Mesenchymal stem cell (in vitro differentiated cells and primary cell): ENCODE measurements around the gene EEA1.
A peak's percentile ranks its signal among the peaks of the same experiment; 100 is the strongest.

ENCODE experiments used
- DNase-seq: peaks from one replicate; pipeline ENCODE4 v3.0.0-alpha.2; 2013
- H2AFZ ChIP-seq: one replicate; pipeline ENCODE4 v1.6.1; 2013; ENCODE audit warnings: low read depth, mild to moderate bottlenecking, control low read depth, inconsistent platforms, low read length, moderate library complexity
- H2AK5ac ChIP-seq: 2 replicates; pipeline ENCODE4 v1.6.1; 2013; ENCODE audit warnings: low read length, moderate library complexity, mild to moderate bottlenecking, inconsistent platforms; ENCODE audit not compliant: severe bottlenecking
- H2BK120ac ChIP-seq: one replicate; pipeline ENCODE4 v1.6.1; 2013; ENCODE audit warnings: low read depth, mild to moderate bottlenecking, inconsistent platforms, low read length, moderate library complexity
- H2BK12ac ChIP-seq, 2 experiments: one replicate each; pipeline ENCODE4 v1.6.1; 2013; ENCODE audit warnings: inconsistent platforms in 2 of 2, low read length in 2 of 2, mild to moderate bottlenecking in 2 of 2, moderate library complexity in 2 of 2, control low read depth in 1 of 2
- H2BK15ac ChIP-seq: one replicate; pipeline ENCODE4 v1.6.1; 2013; ENCODE audit warnings: mild to moderate bottlenecking, low read depth, inconsistent platforms; ENCODE audit not compliant: poor library complexity, severe bottlenecking
- H2BK5ac ChIP-seq: 2 replicates; pipeline ENCODE4 v1.6.1; 2013; ENCODE audit warnings: low read depth, mild to moderate bottlenecking, low read length, control low read depth, inconsistent platforms; ENCODE audit not compliant: poor library complexity, severe bottlenecking
- H3K14ac ChIP-seq, 2 experiments: one replicate each; pipeline ENCODE4 v1.6.1; 2013; ENCODE audit warnings: inconsistent platforms in 2 of 2, low read length in 2 of 2, control low read depth in 1 of 2, mild to moderate bottlenecking in 1 of 2, moderate library complexity in 1 of 2
- H3K18ac ChIP-seq, 2 experiments: one replicate each; pipeline ENCODE4 v1.6.1; 2013; ENCODE audit warnings: inconsistent platforms in 2 of 2, low read length in 2 of 2, control low read depth in 1 of 2, low read depth in 1 of 2, mild to moderate bottlenecking in 1 of 2
- H3K23ac ChIP-seq, 2 experiments: one replicate each; pipeline ENCODE4 v1.6.1; 2013; ENCODE audit warnings: inconsistent platforms in 2 of 2, low read length in 2 of 2, mild to moderate bottlenecking in 2 of 2, moderate library complexity in 2 of 2, control low read depth in 1 of 2
- H3K27ac ChIP-seq: 2 replicates; pipeline ENCODE4 v1.5.1; 2013; ENCODE audit warnings: mild to moderate bottlenecking, moderate library complexity, low read length, control low read depth, inconsistent platforms; ENCODE audit not compliant: poor library complexity, severe bottlenecking
- H3K27me3 ChIP-seq, 2 experiments: 2 replicates each; pipeline versions ENCODE4 v1.6.1 to v1.7.0; 2013; ENCODE audit warnings: low read length in 2 of 2, mild to moderate bottlenecking in 2 of 2, moderate library complexity in 2 of 2, control low read depth in 1 of 2, inconsistent platforms in 1 of 2; ENCODE audit not compliant: control insufficient read depth in 1 of 2, insufficient read depth in 1 of 2
- H3K36me3 ChIP-seq, 2 experiments: 2 replicates each; pipeline versions ENCODE4 v1.6.1 to v1.7.0; 2013; ENCODE audit warnings: low read length in 2 of 2, control low read depth in 1 of 2, inconsistent platforms in 1 of 2, low read depth in 1 of 2, mild to moderate bottlenecking in 1 of 2; ENCODE audit not compliant: insufficient read depth in 2 of 2, control insufficient read depth in 1 of 2
- H3K4ac ChIP-seq, 2 experiments: one replicate each; pipeline ENCODE4 v1.6.1; 2013; ENCODE audit warnings: inconsistent platforms in 2 of 2, low read length in 2 of 2, mild to moderate bottlenecking in 2 of 2, moderate library complexity in 2 of 2, control low read depth in 1 of 2, low read depth in 1 of 2
- H3K4me1 ChIP-seq: 2 replicates; pipeline ENCODE4 v1.6.1; 2013; ENCODE audit warnings: low read depth, low read length, control low read depth; ENCODE audit not compliant: control insufficient read depth, insufficient read depth
- H3K4me2 ChIP-seq: 2 replicates; pipeline ENCODE4 v1.6.1; 2013; ENCODE audit warnings: low read length, mild to moderate bottlenecking, inconsistent platforms; ENCODE audit not compliant: poor library complexity, severe bottlenecking
- H3K4me3 ChIP-seq, 2 experiments: 2 replicates each; pipeline versions ENCODE4 v1.5.1 to v1.7.0; 2013; ENCODE audit warnings: low read length in 2 of 2, mild to moderate bottlenecking in 2 of 2, control low read depth in 1 of 2, low read depth in 1 of 2; ENCODE audit not compliant: insufficient read depth in 1 of 2
- H3K79me1 ChIP-seq: replicated peaks from 2 replicates; pipeline ENCODE4 v1.6.1; 2013; ENCODE audit warnings: mild to moderate bottlenecking, control low read depth, low read length, inconsistent platforms; ENCODE audit not compliant: poor library complexity, severe bottlenecking
- H3K9ac ChIP-seq: 2 replicates; pipeline ENCODE4 v1.7.0; 2013; ENCODE audit warnings: mild to moderate bottlenecking, low read length, moderate library complexity
- H3K9me3 ChIP-seq: 2 replicates; pipeline ENCODE4 v1.7.0; 2013; ENCODE audit warnings: mild to moderate bottlenecking, low read length; ENCODE audit not compliant: control insufficient read depth
- H4K8ac ChIP-seq: one replicate; pipeline ENCODE4 v1.6.1; 2013; ENCODE audit warnings: inconsistent platforms, mild to moderate bottlenecking, low read length, moderate library complexity
- H4K91ac ChIP-seq: one replicate; pipeline ENCODE4 v1.6.1; 2013; ENCODE audit warnings: mild to moderate bottlenecking, low read length, inconsistent platforms
- WGBS: methylation state at CpG from one replicate; pipeline ENCODE4 v1.1.7; 2013; ENCODE audit warnings: mixed read lengths; 5-methylcytosine and 5-hydroxymethylcytosine counted together

EEA1 gene

DNA sequence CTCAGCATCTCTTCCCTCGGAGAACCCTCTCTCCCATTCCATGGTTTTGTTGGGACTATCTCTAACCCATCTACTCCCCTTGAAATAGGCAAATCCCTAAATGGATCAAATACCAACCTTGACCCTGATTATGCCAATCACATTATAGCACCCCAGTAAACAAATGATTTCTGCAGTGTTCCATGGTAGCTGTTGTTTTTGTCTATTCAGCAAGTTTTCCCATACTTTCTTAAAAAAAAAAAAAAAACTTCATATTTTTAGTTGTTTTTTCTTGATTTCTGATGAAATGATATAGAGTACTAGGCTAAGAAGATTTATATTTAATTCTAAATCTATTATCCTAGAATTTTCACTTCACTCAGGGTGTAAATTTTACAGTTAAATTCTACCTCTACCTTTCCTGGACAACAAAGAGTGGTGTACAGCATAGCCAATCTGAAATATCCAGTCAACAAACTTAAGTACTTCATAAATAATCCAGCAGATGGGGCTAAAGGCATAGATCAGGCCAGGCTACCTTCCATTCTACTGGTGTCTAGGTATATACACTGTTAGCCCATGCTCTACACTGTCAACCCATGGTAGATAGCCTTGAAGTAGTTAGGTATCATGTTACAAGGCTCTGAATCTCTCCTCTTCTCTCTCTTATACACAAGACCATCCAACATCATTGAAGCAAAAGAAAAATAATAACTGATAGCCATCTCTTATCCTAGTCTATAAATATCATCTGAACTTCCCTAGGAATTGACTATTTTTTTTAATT lies 144.1 kb downstream of the EEA1 start:
- Histone ChIP-seq H3K27me3 (no peaks in the 10 kb centered on the region), H3K27ac (peak overlapping the region; percentile 72), H3K9ac (peak overlapping the region; percentile 78), H3K4me1 (no peaks in the 10 kb centered on the region), H3K36me3 (peaks cover 0 to 70% of the 10 kb centered on the region in 2 experiments), H3K4me3 (no peak overlapping the region), H3K18ac (no peak overlapping the region), H2AFZ (no peak overlapping the region), H3K4ac (no peak overlapping the region), H3K23ac (no peak overlapping the region), H4K8ac (no peak overlapping the region), H3K14ac (no peak overlapping the region), H4K91ac (no peak overlapping the region), H2BK12ac (no peak overlapping the region), H2AK5ac (peak overlapping the region; percentile 78), H2BK120ac (no peak overlapping the region), H3K79me1 (peaks cover 2% of the 10 kb centered on the region), H2BK15ac (no peak overlapping the region), H3K9me3 (no peaks in the 10 kb centered on the region), H3K4me2 (no peak overlapping the region), H2BK5ac (no peak overlapping the region)
- peak; percentile 79 for DNase-seq
- WGBS, result 92% methylated on average over 1 of the region's 1 CpG

DNA sequence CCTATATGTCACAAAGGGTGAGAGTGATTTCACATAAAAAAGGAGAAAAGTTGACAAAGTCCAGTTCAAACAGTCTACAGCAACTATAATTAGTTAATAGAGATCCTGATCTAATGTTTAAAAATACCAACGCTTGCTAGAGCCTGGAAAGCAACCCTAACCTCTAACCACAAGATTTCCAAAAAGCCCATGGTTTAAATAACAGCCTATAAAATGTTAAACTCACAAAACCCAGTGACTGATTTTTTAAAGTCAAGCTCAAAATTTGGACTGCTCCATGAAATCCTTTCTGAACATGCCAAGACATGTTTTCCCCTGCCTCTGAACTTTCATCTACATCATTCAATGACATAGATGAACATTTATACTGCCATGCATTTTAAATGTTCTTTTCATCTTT lies 144.7 kb downstream of the EEA1 start:
- Histone ChIP-seq H2BK120ac (no peak overlapping the region), H3K4me1 (no peaks in the 10 kb centered on the region), H3K9ac (peak overlapping the region; percentile 78), H4K8ac (no peak overlapping the region), H3K18ac (no peak overlapping the region), H3K79me1 (peaks cover 2% of the 10 kb centered on the region), H2BK15ac (no peak overlapping the region), H4K91ac (no peak overlapping the region), H2BK12ac (no peak overlapping the region), H3K4me3 (no peak overlapping the region), H2AK5ac (no peak overlapping the region), H3K36me3 (peaks cover 0 to 75% of the 10 kb centered on the region in 2 experiments), H3K23ac (no peak overlapping the region), H3K14ac (no peak overlapping the region), H3K27me3 (no peaks in the 10 kb centered on the region), H2AFZ (no peak overlapping the region), H3K4me2 (no peak overlapping the region), H3K27ac (peak overlapping the region; percentile 72), H3K9me3 (no peaks in the 10 kb centered on the region), H3K4ac (no peak overlapping the region), H2BK5ac (no peak overlapping the region)
- DNase-seq, result peak; percentile 57
- 40% methylated on average over 1 of the region's 1 CpG for WGBS

DNA sequence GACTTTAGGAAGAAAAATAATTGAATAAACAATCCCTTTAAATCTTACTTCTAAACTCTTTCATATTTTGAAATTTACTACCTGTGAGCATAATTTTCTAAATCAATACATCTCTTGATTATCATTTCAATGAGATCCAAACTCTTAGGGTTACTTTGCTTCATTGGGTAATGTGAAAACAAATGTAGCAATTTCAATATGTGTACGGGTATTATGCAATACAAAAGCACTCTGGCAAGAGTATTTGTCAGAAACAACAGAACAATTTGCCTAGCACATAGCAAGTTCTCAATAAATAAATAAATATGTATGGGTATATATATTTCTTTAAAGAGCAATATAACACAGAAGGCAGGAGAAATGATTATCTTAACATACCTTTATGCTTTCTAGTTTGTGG lies 149.2 kb downstream of the EEA1 start:
- Histone ChIP-seq H3K27ac (no peak overlapping the region), H3K4ac (no peak overlapping the region), H3K4me1 (no peaks in the 10 kb centered on the region), H4K91ac (no peak overlapping the region), H3K4me3 (no peak overlapping the region), H2BK5ac (no peak overlapping the region), H2BK120ac (no peak overlapping the region), H2BK15ac (no peak overlapping the region), H3K4me2 (no peak overlapping the region), H3K18ac (no peak overlapping the region), H2AK5ac (no peak overlapping the region), H3K23ac (no peak overlapping the region), H2BK12ac (no peak overlapping the region), H2AFZ (no peak overlapping the region), H3K27me3 (no peaks in the 10 kb centered on the region), H3K36me3 (peaks cover 0 to 93% of the 10 kb centered on the region in 2 experiments), H4K8ac (no peak overlapping the region), H3K79me1 (peaks cover 2% of the 10 kb centered on the region), H3K9ac (no peak overlapping the region), H3K9me3 (no peaks in the 10 kb centered on the region), H3K14ac (no peak overlapping the region)
- no CpG with 5 or more reads among the region's 1 CpG for WGBS
- peak; percentile 29 for DNase-seq

DNA sequence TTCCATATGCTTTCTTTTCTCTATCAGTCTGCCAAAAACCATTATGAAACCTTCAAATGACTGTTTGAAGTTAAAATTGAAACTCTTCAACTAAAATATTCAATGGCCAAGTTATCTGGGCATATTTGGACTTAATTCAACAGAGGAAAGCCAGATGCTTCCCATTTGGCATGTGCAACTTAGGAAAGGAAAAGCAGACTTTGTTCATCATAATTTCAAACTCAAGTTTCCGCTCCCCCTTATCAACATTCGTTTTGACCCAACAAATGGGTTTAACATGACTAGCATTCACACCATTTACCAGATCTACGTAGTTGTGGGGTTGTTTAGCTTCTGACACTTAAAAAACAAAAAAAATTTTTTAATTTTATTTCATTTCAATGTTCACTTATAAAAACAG lies 150.6 kb downstream of the EEA1 start:
- no peak overlapping the region for H3K4me3 ChIP-seq
- no peak overlapping the region for H3K4ac ChIP-seq
- H3K9ac ChIP-seq, result no peak overlapping the region
- WGBS, result 100% methylated on average over 1 of the region's 3 CpGs
- no peak overlapping the region for H3K27ac ChIP-seq
- no peak overlapping the region for H2BK5ac ChIP-seq
- DNase-seq, result no peak
- no peak overlapping the region for H2AK5ac ChIP-seq
- H3K18ac ChIP-seq, result no peak overlapping the region
- peaks cover 2% of the 10 kb centered on the region for H3K79me1 ChIP-seq
- H2BK15ac ChIP-seq, result no peak overlapping the region
- H3K23ac ChIP-seq, result no peak overlapping the region
- H3K14ac ChIP-seq, result no peak overlapping the region
- no peak overlapping the region for H4K8ac ChIP-seq
- no peak overlapping the region for H2BK120ac ChIP-seq
- no peak overlapping the region for H2AFZ ChIP-seq
- H3K4me2 ChIP-seq, result no peak overlapping the region
- peaks cover 0 to 87% of the 10 kb centered on the region in 2 experiments for H3K36me3 ChIP-seq
- H3K27me3 ChIP-seq, result no peaks in the 10 kb centered on the region
- no peaks in the 10 kb centered on the region for H3K9me3 ChIP-seq
- H4K91ac ChIP-seq, result no peak overlapping the region
- H3K4me1 ChIP-seq, result no peaks in the 10 kb centered on the region
- H2BK12ac ChIP-seq, result no peak overlapping the region
